ENCODE measurements around the gene KRTAP4-3. TPM values are rescaled to one million over a fixed set of nuclear protein-coding genes. Genes with fewer than 3 reads are reported as not detected.

The KRTAP4-3 gene
- polyA plus RNA-seq, 3 donors: not detected

DNA sequence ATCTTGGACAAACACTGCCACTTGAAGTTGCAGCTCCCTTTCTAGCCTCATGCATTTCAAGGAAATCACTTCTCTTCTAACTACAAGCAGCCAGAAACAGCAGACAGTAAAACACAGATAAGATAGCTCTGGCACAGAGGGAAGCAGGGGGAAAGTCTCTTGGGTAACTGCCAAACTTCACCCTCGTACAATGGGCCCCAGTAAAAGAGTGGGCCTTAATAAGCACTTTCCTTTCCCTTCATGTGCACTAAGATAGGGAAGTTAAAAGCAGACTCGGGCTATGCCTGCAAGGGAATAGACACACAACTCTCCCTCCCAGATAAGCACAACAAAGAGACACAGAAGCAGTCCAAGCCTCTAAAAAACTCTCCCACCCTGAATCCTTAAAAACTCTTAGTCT, 14.2 kb downstream of the KRTAP4-3 start:
- no peak for DNase-seq
- H3K36me3 ChIP-seq (replicated peaks in 1 of 2; ENCODE audit: control insufficient read depth in 1 of 2, insufficient read depth in 2 of 2, low read length in 2 of 2): no peaks in the 10 kb centered on the region
- H3K79me2 ChIP-seq (ENCODE audit: insufficient read depth, low read length): no peaks in the 10 kb centered on the region
- intact Hi-C loops (cut with micrococcal nuclease): no loop called here
- Mint-ChIP-seq H3K9me3 (peaks cover 0 to 2% (median 0%) of the 10 kb centered on the region in 7 donors), H3K4me3 (no peak overlapping the region), H3K27me3 (ENCODE audit: low read depth in 3 of 3) (peaks cover 1 to 8% (median 4%) of the 10 kb centered on the region in 3 donors), H3K4me1 (no peaks in the 10 kb centered on the region), H3K27ac (no peak overlapping the region), H3K36me3 (no peaks in the 10 kb centered on the region)
- no peak overlapping the region for H3K4me2 ChIP-seq (replicated peaks; ENCODE audit: extremely low read depth, low read length, poor library complexity, severe bottlenecking)
- TF ChIP-seq CTCF (IDR thresholded peaks at IDR 0.05): no peak
- no peaks in the 10 kb centered on the region for H4K20me1 ChIP-seq (ENCODE audit: insufficient read depth, low read length)
- no peak overlapping the region for H3K9ac ChIP-seq (ENCODE audit: insufficient read depth, low read length, poor library complexity, severe bottlenecking)
- WGBS (ENCODE audit: insufficient coverage): no CpG with 5 or more reads among the region's 2 CpGs
- no peaks in the 10 kb centered on the region for H3K9me3 ChIP-seq (replicated peaks in 1 of 2; ENCODE audit: control insufficient read depth in 1 of 2, insufficient read depth in 1 of 2, low read length in 2 of 2)
- no peak overlapping the region for H3K4me3 ChIP-seq (replicated peaks in 1 of 3; ENCODE audit: low read depth in 2 of 3, low read length in 3 of 3)
- no peaks in the 10 kb centered on the region for H3K27me3 ChIP-seq (ENCODE audit: control insufficient read depth in 2 of 2, insufficient read depth in 2 of 2, low read length in 2 of 2)
- H3K27ac ChIP-seq (ENCODE audit: low read depth in 1 of 2, low read length in 2 of 2): no peak overlapping the region
- no peaks in the 10 kb centered on the region for H3K4me1 ChIP-seq (ENCODE audit: control insufficient read depth in 1 of 2, insufficient read depth in 2 of 2, low read length in 2 of 2)
- no peak overlapping the region for H2AFZ ChIP-seq (ENCODE audit: insufficient read depth, low read depth, low read length, poor library complexity, severe bottlenecking)

DNA sequence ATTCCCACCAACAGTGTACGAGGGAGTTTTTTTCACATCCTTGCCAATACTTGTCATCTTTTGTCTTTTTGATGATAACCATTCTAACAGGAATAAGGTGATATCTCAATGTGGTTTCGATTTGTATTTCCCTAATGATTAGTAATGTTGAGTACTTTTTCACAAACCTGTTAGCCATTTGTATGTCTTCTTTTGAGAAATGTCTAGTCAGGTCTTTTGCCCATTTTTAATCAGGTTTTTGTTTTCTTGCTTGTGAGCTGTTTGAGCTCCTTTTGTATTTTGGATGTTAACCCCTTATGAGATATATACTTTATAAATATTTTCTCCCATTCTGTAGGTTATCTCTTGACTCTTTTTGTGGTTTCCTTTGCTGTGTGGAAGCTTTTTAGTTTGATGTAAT, 16.5 kb downstream of the KRTAP4-3 start:
- Histone ChIP-seq H3K4me3 (replicated peaks in 1 of 3; ENCODE audit: low read depth in 2 of 3, low read length in 3 of 3) (no peak overlapping the region), H3K9me3 (replicated peaks in 1 of 2; ENCODE audit: control insufficient read depth in 1 of 2, insufficient read depth in 1 of 2, low read length in 2 of 2) (no peaks in the 10 kb centered on the region), H3K4me1 (ENCODE audit: control insufficient read depth in 1 of 2, insufficient read depth in 2 of 2, low read length in 2 of 2) (no peaks in the 10 kb centered on the region), H3K27me3 (ENCODE audit: control insufficient read depth in 2 of 2, insufficient read depth in 2 of 2, low read length in 2 of 2) (no peaks in the 10 kb centered on the region), H3K36me3 (replicated peaks in 1 of 2; ENCODE audit: control insufficient read depth in 1 of 2, insufficient read depth in 2 of 2, low read length in 2 of 2) (no peaks in the 10 kb centered on the region), H3K4me2 (replicated peaks; ENCODE audit: extremely low read depth, low read length, poor library complexity, severe bottlenecking) (no peak overlapping the region), H3K79me2 (ENCODE audit: insufficient read depth, low read length) (no peaks in the 10 kb centered on the region), H2AFZ (ENCODE audit: insufficient read depth, low read depth, low read length, poor library complexity, severe bottlenecking) (no peak overlapping the region), H3K27ac (ENCODE audit: low read depth in 1 of 2, low read length in 2 of 2) (no peak overlapping the region), H3K9ac (ENCODE audit: insufficient read depth, low read length, poor library complexity, severe bottlenecking) (no peak overlapping the region), H4K20me1 (ENCODE audit: insufficient read depth, low read length) (no peaks in the 10 kb centered on the region)
- Mint-ChIP-seq H3K4me1 (no peaks in the 10 kb centered on the region), H3K27ac (no peak overlapping the region), H3K9me3 (peaks cover 0 to 2% (median 0%) of the 10 kb centered on the region in 7 donors), H3K36me3 (no peaks in the 10 kb centered on the region), H3K27me3 (ENCODE audit: low read depth in 3 of 3) (peaks cover 2 to 8% (median 4%) of the 10 kb centered on the region in 3 donors), H3K4me3 (no peak overlapping the region)
- no peak for DNase-seq
- WGBS (ENCODE audit: insufficient coverage): 80% methylated on average over 1 of the region's 2 CpGs
- no peak for TF ChIP-seq CTCF (IDR thresholded peaks at IDR 0.05)
- intact Hi-C loops (cut with micrococcal nuclease): no loop called here

All from CD14-positive monocyte (primary cell).